Ovary (tissue), 9 donors: ENCODE measurements around the gene EMID1. TPM values are rescaled to one million over a fixed set of nuclear protein-coding genes. Genes with fewer than 3 reads are reported as not detected.

Experiments used
- DNase-seq, 5 donors: peaks; one replicate each; pipeline ENCODE4 v3.0.0-alpha.2; 2019 to 2020
- H3K27ac ChIP-seq, 2 donors: fragments of 200-600 bp; one replicate each; pipeline versions ENCODE4 v1.5.1 to v1.8.0; 2019 to 2022
- H3K27me3 ChIP-seq: fragments of 200-600 bp; one replicate; pipeline ENCODE4 v1.8.0; 2022
- H3K36me3 ChIP-seq: fragments of 200-600 bp; sonication (generic); one replicate; pipeline ENCODE4 v1.5.1; 2019
- H3K4me1 ChIP-seq: one replicate; pipeline ENCODE4 v1.8.1; 2013; ENCODE audit warnings: mild to moderate bottlenecking, moderate library complexity; ENCODE audit not compliant: insufficient read depth
- H3K4me3 ChIP-seq: fragments of 200-600 bp; sonication (generic); one replicate; pipeline ENCODE4 v1.5.1; 2017
- H3K9me3 ChIP-seq, 2 donors: fragments of 200-600 bp in 1 of 2; sonication (generic) in 1 of 2; one replicate each; pipeline versions ENCODE4 v1.5.1 to v1.8.1; 2013 to 2019; ENCODE audit warnings: mild to moderate bottlenecking in 1 of 2, moderate library complexity in 1 of 2
- CTCF ChIP-seq, 3 donors: fragments of 450-650 bp in 2 of 3; fragments of 200-600 bp in 1 of 3; IDR thresholded peaks; one replicate each; pipeline versions ENCODE4 v1.5.1 to v1.8.0; 2016 to 2022; ENCODE audit warnings: antibody characterized with exemption in 3 of 3, mild to moderate bottlenecking in 1 of 3
- EP300 ChIP-seq: sonication (generic); formaldehyde crosslinking; IDR thresholded peaks from one replicate; pipeline ENCODE4 v1.6.1; 2017; ENCODE audit warnings: antibody characterized with exemption
- POLR2A ChIP-seq: fragments of 450-650 bp; IDR thresholded peaks from one replicate; pipeline ENCODE4 v1.6.1; 2017; ENCODE audit warnings: antibody characterized with exemption, mild to moderate bottlenecking, moderate library complexity
- WGBS, 3 donors: extraction: QIAGEN DNeasy Blood & Tissue Kit in 1 of 3; methylation state at CpG; one replicate each; pipeline versions ENCODE4 v1.1.5 to v1.1.7; 2013 to 2017; 5-methylcytosine and 5-hydroxymethylcytosine counted together
- intact Hi-C, 4 donors: fragments of 100-400 bp; cut with DNase I; formaldehyde crosslinking; loops; one replicate each; pipeline versions ENCODE4 v1.11.0 to v1.15.1; 2022 to 2023
- polyA plus RNA-seq, 2 donors: library from polyadenylated mRNA; stranded (reverse); fragments of 200-250 nt in 1 of 2; fragments of 350-450 nt in 1 of 2; fragmentation: Illumina TruSeq in 1 of 2; extraction: RNeasy Lipid Tissue Mini Kit (QIAGEN cat#74804) in 1 of 2; gene quantifications; one replicate each; pipeline ENCODE4 v1.2.3, GENCODE V29; 2013 to 2014
- total RNA-seq, 7 donors: library from RNA; depleted of rRNA in 2 of 7; stranded (reverse); fragments of >200 nt in 2 of 7; fragmentation: NEBNext Ultra II Directional in 3 of 7; extraction: Animal tissue kit (Norgen Biotek cat#: 25700) in 3 of 7; gene quantifications; one replicate each; pipeline versions ENCODE4 v1.1.0 to v1.2.4, GENCODE V29; 2016 to 2023
- donor health status: DM: no; HTN: no; CAD: no; lungs with moderate emphysema.
- donor health status: DM: no; HTN: no; CAD: no.
- donor health status: Bipolar disorder and iron deficiency.
- donor health status: DM: yes; HTN: yes; CAD: no.
- donor health status: DM: no; HTN: no; CAD: no.
- donor health status: DM: yes; HTN: yes; CAD: no.

Gene EMID1
- total and polyA plus RNA-seq, 9 donors = 2.6 to 11.2 (median 8.6) TPM

- Histone ChIP-seq H3K36me3 (no peaks in the 10 kb centered on the region), H3K4me3 (no peak overlapping the region), H3K27me3 (no peaks in the 10 kb centered on the region), H3K4me1 (peaks cover 3% of the 10 kb centered on the region), H3K9me3 (no peaks in the 10 kb centered on the region), H3K27ac (no peak overlapping the region)
- TF ChIP-seq EP300 (no peak), CTCF (IDR thresholded peaks at IDR 0.05) (no peak), POLR2A (no peak)
- 60 to 65% (median 62%) methylated on average over 10 of the region's 10 CpGs for WGBS, 3 donors
- DNase-seq = peak in 2 of 5 donors; percentile 15 to 20
- intact Hi-C loops = no loop called here
Measured at GRCh38 chr22:29300807-29301601, 95.3 kb downstream of the EMID1 start.

- TF ChIP-seq CTCF (IDR thresholded peaks at IDR 0.05) = no peak
- Histone ChIP-seq H3K9me3 (no peaks in the 10 kb centered on the region), H3K4me1 (peaks cover 3% of the 10 kb centered on the region), H3K27ac (no peak overlapping the region), H3K36me3 (no peaks in the 10 kb centered on the region), H3K27me3 (no peaks in the 10 kb centered on the region), H3K4me3 (no peak overlapping the region)
- DNase-seq = peak in 2 of 5 donors; percentile 18 to 20
- WGBS, 3 donors = 83 to 85% (median 84%) methylated on average over 17 of the region's 17 CpGs
- intact Hi-C loops = no loop called here
Measured at GRCh38 chr22:29301716-29302401, 96.2 kb downstream of the EMID1 start.

GRCh38 chr22:29302402-29302680, 96.6 kb downstream of the EMID1 start:
- Histone ChIP-seq H3K4me1 (peaks cover 5% of the 10 kb centered on the region), H3K9me3 (no peaks in the 10 kb centered on the region), H3K4me3 (no peak overlapping the region), H3K27me3 (no peaks in the 10 kb centered on the region), H3K36me3 (no peaks in the 10 kb centered on the region), H3K27ac (no peak overlapping the region)
- TF ChIP-seq EP300 = no peak
- TF ChIP-seq CTCF (IDR thresholded peaks at IDR 0.05) = no peak
- no peak for TF ChIP-seq POLR2A
- 49 to 91% (median 77%) methylated on average over 2 of the region's 2 CpGs for WGBS, 3 donors
- DNase-seq = peak in 1 of 5 donors; percentile 9
- intact Hi-C loops = no loop called here

- Histone ChIP-seq H3K9me3 (no peaks in the 10 kb centered on the region), H3K27me3 (no peaks in the 10 kb centered on the region), H3K27ac (peak overlapping the region in 1 of 2 donors; percentile 43), H3K36me3 (no peaks in the 10 kb centered on the region), H3K4me1 (peaks cover 8% of the 10 kb centered on the region), H3K4me3 (no peak overlapping the region)
- 39 to 53% (median 53%) methylated on average over 13 of the region's 13 CpGs for WGBS, 3 donors
- DNase-seq = peak in 3 of 5 donors; percentile 33 to 56 (median 52)
- TF ChIP-seq POLR2A = no peak
- no peak for TF ChIP-seq EP300
- no peak for TF ChIP-seq CTCF (IDR thresholded peaks at IDR 0.05)
- intact Hi-C loops = no loop called here
Measured at GRCh38 chr22:29302681-29303465, 97.2 kb downstream of the EMID1 start.
